Measurements from ENCODE around the gene DIP2C.
"Not testable (repeated sequence)": the region's sequence is repeated elsewhere in the genome, so short reads cannot be mapped to it uniquely, and the experiment has no call there.

The DIP2C gene

DNA sequence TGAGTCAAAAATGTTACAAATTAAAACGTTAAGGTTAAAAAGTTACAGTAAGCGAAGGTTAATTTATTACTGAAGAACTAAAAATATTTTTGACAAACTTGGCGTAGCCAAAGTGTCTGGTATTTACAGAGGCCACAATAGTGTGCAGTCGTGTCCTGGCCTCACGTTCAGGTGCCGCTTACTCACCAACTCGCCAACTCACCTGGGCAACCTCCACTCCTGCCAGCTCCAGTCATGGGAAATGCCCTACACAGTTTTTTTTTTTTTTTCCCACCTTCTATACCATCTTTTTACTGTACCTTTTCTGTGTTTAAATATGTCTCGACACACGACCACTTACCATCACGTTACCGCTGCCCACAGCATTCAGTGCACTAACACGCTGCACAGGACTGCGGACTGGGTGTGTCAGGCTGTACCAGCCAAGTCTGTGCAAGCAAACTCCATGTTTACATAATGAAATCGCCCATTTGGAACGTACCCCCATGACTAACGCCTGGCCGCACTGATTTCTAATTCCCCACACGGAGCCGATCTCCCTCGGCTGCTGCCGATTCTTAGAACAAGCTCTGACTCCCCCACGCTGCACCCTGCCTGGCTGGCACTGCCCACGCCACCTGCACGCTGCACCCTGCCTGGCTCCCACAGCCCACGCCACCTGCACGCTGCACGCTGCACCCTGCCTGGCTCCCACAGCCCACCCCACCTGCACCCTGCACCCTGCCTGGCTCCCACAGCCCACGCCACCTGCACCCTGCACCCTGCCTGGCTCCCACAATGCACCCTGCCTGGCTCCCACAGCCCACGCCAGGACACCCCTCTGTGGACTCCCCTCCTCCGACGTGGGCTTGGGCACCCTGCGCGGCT, 351.1 kb downstream of the DIP2C start:
- no peak for DNase-seq

DNA sequence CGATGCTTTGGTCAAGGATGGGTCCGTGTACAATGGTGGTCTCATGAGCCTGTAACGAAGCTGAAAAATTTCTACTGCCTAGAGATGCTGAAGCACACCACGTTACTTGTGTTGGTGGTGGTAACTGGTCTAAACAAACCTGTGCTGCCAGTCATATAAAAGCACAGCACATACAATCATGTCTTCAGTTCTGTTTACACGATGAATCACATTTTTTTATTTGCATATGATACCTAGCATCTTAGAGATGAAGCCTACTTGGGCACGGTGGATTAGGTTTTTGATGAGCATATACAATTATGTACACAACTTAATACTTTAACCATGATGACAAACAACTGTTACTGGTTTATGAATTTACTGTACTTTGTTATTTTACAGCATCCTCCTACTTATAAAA, 353.2 kb downstream of the DIP2C start:
- DNase-seq: no peak

DNA sequence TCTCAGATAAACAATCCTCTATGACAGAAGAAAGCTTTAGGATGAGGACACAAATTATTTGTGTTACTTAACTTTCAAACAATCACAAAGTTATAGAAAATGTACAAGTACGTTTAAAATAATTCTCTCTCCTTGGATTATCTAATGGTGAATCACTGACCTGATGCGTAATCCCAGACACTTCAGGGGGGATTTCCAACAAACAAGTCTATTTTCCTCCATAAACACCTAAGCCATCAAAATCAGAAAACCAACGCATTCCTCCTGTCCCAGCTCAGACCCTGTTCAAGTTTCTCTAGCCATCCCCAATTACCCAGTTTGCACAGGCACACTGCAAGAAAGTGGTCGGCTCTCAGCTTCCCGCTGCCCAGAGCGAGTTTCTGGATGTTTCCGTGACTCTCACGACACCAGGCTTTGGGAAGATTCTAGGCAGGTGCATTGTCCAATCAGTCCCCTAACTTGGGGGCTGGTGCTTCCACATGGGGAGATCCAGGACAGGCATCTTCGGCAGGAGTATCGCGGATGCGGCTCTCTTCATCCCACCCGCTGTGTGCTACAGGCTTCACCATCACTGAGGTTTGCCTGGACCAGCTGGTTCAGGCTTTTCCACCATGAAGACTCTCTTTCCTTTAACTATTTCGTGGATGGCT, 354.2 kb downstream of the DIP2C start:
- no peak for DNase-seq

DNA sequence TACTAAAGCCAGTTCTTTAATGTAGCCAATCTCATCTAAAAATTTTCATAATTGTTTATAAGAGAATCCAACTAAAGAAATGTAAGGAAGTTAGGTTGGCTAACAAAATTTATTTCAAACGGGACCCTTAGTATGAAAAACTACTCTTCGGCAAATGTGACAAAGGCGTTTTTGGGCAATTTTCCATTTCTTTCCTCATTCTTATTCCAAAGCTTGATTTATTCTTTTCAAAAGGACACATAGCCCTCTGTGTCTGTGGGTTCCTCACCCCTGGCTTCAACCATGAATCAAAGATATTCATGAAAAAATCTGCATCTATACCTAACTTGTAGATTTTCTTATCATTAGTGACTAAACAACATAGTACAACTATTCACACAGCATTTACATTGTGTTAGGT, 358.3 kb downstream of the DIP2C start:
- no peak for DNase-seq

DNA sequence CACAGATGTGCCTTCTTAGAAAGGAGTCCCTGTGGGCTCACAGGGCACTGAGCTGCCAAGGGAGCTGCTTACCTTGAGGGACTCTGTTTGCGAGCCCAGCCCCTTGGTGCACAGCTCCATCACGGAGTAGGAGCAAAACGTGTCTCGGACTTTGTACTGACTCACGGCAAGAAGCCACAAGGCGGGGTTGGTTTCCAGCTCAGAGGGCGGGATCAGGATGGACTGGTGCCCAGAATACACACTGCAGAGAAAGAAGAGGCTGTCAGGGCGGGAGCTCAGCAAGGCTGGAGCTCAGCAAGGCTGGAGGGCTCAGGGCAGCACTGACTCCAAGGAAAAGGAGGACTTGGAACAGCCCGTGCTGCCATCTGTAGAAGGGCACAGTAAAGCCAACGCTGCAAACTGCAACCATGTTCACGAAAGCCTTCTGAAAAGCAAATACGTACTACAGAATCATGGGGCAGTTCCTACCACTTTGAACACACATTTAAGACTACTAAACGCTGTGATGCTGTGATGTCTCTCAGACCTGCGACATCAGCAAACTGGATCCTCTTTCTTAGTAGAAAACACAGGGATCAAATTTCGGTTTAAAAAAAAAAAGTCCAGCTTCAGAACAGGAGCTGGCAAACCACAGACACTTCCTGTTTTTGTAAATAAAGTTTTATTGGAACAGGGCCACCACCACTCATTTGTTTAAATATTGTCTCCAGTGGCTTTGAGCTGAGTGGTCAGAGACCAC, 359.9 kb downstream of the DIP2C start:
- DNase-seq: peak; percentile 44

DNA sequence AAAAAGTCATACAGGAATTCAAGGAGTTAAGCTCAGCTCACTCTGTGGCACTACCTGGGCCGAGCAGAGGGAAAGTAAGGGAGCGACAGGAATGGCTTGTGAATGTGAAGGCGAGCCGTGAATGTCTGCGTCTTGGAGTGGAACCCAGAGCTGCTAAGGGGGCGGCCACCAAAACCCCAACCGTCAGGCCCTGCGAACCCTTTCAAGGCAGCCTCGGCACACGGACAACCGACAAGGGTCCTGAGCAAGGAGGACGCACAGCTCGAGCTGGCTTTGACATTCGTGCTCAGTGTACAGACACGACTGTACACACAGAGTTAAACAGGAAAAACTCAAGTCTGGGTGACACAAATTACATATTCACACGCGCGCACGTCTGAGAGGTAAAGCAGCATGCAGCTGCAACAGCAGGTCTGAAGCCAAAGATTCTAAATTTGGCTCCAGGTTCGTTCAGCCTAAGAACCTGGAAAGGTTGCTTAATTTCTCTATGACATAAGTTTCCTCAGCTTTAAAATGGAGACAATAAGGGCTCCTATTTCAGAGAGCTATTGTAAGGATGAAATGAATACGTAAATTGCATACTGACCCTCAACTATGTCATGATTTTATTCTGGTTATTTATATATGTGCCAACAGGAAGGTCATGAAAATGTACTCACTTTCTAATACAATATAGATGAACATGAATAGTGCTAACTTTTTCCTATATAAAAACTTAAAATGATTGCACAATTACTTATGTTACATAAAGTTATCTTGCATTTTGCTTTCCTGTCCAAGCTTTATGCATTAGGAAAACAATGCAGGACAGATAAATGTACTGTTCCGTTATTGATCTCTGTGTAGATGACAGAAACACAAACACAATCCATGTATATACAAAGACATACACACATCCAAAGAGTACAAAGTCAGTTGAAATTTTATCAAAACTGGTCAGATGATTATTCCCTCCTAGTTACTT, 361.3 kb downstream of the DIP2C start:
- no peak for DNase-seq

DNA sequence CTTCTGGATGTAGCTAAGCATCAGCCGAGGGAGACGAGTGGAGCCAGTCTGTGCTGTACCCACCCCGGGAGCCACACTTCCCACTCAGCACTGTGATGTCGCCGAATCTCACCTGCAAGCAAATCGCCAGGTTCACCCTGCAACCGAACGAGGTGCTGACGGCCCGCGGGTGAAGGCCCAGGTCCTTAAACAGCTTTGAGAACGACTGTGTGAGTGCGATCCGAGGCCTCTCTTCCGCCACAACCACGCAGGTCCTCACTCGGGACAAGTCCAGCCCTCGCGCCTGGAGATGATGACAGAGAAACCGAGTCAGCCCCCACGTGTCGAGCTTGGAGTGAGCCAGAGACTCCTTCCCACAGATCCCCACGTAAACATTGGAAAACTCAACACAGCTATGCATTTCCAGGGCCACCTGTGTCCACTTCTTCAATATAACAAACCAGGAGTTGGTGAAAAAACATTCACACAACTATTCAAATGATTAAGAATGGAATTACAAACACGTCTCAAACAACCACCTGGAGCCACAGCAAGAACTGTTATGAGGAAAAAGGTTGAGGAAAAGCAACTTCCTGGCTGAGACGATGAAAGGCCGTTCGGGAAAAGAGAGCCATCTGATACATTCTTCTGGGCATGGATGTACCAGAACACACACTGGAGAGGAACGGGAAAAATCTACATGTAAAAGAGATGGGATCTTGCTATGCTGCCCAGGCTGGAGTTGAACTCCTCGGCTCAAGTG, 362.4 kb downstream of the DIP2C start:
- DNase-seq: no peak

DNA sequence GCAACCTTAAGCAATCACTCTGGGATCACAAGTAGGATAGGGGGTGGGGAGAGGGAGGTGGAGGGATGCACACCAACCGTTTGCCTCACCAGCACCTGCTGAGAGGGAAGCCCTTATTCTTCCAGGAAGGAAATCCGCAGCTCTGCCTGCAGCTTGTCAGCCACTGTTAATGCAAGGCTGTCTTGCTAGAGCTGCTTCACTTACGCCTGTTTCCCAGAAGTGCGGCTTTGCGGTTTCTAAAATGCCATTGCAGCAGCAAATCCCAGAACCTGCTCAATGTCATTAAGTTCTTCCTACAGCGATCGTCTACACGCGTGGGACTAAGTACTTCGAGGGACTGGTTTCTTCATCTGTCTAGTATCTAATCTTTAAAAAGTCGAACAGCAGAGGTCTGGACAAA, 363.1 kb downstream of the DIP2C start:
- no peak for DNase-seq

DNA sequence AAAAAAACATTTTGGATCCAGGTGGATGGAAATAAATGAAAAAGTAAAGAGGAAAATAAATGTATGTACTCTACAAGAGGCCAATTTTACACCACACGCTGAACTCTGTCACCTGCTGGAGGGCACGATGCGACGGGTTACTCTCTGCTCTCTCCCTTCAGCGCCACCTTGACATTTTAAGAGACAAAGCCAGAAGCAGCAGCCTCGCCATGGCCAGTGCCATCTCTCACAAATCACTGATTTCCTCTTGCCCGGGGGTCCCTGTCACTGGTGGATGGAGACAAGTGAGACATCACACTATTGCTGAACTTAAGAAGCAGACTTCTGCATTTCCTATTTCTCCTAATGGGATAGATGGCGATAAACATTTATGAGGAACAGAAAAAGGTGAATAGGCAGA, 364.2 kb downstream of the DIP2C start:
- DNase-seq: no peak

DNA sequence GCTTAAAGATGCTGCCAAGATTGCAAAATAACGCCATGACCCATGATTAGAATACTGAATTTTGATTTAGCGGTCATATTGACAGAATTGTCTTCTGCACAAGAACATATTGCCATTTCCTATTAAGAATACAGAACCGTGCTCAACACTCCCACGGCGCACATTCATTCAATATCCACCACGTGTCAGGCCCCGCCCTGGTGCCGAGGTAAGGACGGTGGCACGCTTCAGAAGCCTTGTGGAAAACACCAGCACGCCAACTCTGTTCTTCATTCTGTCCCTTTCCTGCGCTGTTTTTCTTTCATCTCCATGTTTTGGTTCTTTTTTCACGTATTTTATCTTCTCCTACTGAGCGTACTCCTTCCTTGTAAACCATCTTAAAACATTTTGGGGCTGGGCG, 364.9 kb downstream of the DIP2C start:
- DNase-seq: no peak

DNA sequence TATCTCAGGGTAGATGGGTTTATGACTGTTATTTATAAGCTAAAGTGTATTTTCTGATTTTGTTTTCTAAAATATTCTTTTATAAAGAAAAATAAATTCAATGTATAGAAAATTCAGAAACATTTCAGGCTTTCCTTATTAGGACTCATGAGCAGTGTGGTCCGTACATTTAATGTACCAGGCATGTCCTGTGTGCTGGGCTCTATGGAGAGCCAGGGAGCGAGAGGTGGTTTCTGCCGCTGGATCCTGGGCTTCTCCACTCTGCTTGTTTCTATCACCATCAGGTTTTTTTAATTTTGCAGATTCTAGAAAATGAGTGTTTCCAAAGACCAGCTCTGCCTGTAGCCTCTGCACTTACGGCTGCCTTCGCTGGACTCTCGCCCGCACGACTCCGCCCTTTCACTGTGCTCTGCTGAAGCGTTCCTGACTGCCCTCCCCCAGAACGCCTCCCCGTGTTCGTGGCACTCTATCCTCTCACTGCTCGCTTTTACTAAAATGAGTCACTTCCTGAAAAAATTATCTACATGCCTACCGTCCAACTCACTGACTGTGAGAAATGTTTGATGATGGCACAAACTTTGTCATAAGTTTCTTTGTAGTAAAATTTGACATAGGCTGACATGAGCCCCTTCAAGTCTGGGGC, 365.7 kb downstream of the DIP2C start:
- DNase-seq: peak; percentile 76

DNA sequence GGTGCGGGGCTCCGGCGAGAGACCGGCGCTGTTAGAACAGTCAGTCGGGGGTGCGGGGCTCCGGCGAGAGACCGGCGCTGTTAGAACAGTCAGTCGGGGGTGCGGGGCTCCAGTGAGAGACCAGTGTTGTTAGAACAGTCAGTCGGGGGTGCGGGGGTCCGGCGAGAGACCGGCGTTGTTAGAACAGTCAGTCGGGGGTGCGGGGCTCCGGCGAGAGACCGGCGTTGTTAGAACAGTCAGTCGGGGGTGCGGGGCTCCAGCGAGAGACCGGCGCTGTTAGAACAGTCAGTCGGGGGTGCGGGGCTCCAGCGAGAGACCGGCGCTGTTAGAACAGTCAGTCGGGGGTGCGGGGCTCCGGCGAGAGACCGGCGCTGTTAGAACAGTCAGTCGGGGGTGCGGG, 366.4 kb downstream of the DIP2C start:
- not testable (repeated sequence) for DNase-seq

DNA sequence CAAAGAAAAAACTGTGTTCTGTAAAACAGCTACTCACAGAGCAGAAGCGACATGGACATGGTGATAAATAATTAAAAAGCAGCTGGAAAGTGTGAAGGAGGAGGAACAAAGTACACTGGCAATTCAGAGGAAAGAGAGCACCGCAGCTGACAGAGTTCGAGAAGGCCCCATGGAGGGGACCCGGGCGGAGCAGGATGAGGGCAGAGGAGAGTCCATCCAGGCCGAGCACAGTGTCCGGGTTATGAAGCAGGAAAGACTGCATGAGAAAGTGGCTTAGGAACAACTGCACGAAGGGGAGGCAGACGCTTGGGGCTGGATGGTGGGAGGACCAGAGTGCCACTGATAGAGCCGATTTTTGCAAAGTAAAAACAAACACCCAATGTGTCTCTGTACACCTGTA, 368.7 kb downstream of the DIP2C start:
- DNase-seq: no peak

DNA sequence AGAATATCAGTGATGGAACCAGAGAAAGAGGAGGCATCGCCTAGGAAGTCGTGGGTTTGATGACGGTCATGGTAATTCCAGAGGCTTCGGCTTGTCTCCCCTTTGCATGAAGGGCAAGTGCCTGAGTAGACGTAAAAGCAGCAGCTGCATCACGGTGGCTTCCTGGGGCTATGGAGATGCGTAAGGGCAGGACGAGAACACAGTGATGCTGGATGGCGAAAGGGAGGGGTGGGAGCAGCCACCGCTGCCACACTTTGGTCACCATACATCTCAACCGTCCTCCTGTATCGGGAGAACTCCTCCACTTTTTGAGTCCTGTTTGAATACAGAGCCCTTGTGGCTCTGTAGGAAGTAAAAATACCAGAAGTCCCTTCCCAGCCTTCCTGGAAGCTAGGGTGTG, 371.5 kb downstream of the DIP2C start:
- DNase-seq: no peak

DNA sequence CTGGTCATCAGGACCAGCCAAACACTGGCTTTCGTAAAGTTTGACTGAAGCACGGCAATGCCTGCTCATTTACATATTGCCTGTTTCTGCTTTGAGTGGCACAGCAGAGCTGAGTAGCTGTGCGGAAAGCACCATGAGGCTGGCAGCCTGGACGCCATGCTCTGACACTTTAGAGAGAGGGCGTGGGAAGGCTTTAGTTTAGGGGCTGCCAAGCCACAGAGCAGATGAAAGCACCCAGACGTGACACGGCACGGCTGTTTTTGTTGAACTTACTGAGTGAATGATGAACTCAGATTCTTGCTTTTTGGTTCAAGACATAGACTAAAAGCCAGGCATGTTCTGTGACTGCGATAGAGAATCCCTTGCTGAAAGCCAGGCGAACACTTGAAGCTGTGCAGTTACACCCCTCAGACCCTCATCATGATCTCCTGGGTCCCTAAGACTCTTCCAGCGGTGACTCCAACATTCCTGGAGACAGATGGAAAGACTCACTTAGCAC, 372.1 kb downstream of the DIP2C start:
- no peak for DNase-seq

DNA sequence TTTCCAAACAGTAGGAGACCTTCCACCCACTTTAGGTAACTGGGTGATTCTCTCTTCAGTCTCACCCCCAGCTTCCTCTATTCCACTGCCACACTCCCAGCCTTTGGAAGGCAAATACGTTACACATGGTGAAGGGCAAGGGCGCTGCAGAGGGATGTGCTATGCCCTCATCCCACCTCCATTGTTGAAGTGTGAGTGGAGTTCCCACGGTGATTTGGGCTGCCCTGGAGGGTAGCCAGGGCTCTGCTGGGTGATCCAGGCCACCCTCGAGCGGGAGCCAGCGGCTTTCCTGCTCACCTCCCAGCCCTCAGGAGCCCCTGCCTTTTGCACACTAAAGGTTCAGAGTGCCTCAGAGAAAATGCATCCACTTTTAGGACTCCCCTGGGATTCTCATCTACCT, 373.1 kb downstream of the DIP2C start:
- DNase-seq: no peak

DNA sequence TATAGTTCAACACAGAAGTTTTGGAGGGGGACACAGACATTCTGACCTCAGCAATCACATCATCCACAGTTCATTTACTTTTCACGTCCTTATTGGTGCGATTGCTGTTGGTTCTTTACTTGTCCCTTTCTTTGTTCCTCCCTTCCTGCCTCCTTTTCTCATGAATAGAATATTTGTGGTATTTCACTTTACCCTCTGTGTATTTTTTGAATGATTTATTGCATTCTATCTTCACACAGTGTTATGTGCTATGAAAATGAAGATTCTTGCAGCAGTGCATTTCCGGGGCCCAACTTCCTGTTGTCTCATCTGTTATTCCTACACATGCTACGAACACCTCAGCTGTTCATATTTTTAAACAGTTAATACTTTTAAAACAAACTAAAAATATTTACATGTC, 374.6 kb downstream of the DIP2C start:
- no peak for DNase-seq

DNA sequence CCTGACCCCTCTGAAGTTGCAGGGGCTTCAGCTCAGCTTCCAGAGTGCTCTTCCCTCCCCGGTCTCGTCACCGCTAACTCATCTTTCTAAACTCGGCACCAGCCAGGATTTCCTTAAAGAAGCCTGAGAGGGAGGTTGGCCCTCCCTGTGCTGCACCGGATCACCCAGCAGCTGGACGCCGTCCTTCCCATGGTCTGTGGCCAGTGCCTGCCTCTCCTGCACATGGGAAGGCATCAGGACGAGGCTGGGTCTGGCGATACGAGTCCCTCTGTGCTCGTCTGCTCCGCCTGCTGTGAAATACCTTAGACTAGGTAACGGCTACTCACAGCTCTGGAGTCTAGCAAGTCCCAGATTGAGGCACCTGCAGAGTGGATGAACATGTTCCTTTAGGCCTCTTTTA, 375.1 kb downstream of the DIP2C start:
- DNase-seq: no peak

DNA sequence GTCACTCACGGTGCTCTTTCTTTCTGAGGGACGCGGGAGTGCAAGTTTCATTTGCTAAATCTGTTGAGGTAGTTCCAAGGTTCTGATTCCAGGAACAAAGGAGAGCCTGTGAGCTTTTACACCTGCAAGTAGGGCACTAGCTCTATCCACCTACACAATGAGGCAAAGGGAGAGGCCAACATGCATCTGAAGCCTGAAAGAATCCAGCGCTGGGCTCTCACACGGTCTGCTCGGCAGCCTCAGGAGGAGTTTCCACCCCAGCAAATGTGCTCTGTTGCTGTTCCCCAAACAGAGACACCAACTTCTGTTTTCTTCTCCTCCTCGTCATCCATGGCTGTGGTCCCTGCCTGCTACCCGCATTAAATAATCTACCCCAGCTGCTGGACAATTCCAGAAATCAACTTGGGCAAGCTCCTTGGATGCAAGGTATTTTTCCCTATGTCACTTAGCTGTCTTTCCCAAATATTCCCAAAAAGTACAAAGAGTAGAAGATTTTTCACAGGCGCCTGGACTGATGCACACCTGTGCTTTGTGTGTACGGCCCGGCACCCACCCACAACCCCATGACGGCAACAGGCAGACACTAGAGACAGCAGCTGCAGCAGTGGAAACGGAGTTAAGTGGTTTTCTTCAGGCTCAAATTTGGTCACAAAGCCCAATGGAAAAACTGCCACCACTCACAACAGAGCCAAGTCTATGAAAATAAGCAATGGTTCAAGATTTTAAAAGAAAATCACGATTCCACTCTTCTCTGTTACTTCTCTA, 377.4 kb downstream of the DIP2C start:
- no peak for DNase-seq

DNA sequence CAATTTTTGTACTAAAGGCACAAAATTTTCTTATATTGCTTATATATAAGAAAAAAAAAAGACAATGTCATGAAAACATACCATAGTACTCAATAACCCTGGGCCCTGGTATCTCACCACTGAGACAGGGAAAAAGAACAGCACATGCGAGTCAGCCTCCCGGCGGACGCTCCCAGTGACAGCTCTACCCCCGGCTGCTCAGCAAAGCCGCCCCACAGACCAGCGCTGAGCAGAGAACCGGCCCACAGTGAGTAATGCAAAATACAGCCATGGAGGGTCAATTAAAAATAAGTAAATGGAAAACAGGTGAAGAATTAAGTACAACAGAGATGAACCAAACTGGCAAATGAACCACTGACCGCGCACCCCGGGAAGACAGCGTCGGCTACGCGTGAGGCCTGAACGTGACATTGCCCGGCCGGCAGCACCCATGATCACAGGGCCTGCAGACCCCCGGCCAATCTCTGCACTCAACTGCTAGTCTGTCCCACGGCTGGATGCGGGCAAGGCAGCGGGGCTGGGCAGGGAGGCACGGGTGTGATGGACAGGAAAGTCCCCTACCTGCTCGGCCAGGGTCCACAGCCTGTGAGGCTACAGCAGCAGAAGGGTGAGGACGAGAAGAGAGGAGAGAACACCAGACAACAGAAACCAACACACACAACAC, 378.4 kb downstream of the DIP2C start:
- no peak for DNase-seq

All from GOT3 (cell line).